ENCODE measurements around the gene SKIC8.

The SKIC8 gene

GRCh38 chr15:78274994-78275393 lies 24.4 kb downstream of the SKIC8 start:
- CTCF ChIA-PET, result interaction anchor here (2.2 kb wide), 1 partner anchor 10 kb away, joined by 8 read pairs; no protein-coding TSS in a partner anchor
- POLR2A ChIA-PET, result no interaction called here
- no peak for DNase-seq (ENCODE audit: extremely low spot score)
- TF ChIP-seq, protein P1, sequence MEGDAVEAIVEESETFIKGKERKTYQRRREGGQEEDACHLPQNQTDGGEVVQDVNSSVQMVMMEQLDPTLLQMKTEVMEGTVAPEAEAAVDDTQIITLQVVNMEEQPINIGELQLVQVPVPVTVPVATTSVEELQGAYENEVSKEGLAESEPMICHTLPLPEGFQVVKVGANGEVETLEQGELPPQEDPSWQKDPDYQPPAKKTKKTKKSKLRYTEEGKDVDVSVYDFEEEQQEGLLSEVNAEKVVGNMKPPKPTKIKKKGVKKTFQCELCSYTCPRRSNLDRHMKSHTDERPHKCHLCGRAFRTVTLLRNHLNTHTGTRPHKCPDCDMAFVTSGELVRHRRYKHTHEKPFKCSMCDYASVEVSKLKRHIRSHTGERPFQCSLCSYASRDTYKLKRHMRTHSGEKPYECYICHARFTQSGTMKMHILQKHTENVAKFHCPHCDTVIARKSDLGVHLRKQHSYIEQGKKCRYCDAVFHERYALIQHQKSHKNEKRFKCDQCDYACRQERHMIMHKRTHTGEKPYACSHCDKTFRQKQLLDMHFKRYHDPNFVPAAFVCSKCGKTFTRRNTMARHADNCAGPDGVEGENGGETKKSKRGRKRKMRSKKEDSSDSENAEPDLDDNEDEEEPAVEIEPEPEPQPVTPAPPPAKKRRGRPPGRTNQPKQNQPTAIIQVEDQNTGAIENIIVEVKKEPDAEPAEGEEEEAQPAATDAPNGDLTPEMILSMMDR (IDR thresholded peaks at IDR 0.05; ENCODE audit: control extremely low read depth, extremely low read depth, low read depth, missing control alignments), result no peak

- POLR2A ChIA-PET, result no interaction called here
- TF ChIP-seq, protein P1 (IDR thresholded peaks at IDR 0.05; ENCODE audit: control extremely low read depth, extremely low read depth, low read depth, missing control alignments), result no peak
- DNase-seq (ENCODE audit: extremely low spot score), result no peak
- CTCF ChIA-PET, result interaction anchor here (1.3 to 1.4 kb wide), 2 partner anchors 10 to 13 kb away, joined by 3 to 5 read pairs; no protein-coding TSS in a partner anchor
Measured at GRCh38 chr15:78272776-78273175, 26.6 kb downstream of the SKIC8 start.

- ChIA-PET POLR2A (interaction anchor here (0.6 to 1.1 kb wide), 2 partner anchors 12 to 27 kb away, joined by 3 read pairs; partner anchors contain the start of gene SKIC8), CTCF (interaction anchor here (1.4 kb wide), 1 partner anchor 14 kb away, joined by 5 read pairs; no protein-coding TSS in a partner anchor)
- TF ChIP-seq, protein P1 (IDR thresholded peaks at IDR 0.05; ENCODE audit: control extremely low read depth, extremely low read depth, low read depth, missing control alignments), result no peak
- no peak for DNase-seq (ENCODE audit: extremely low spot score)
Measured at GRCh38 chr15:78272316-78272715, 27.1 kb downstream of the SKIC8 start.

GRCh38 chr15:78266806-78267205 lies 32.6 kb downstream of the SKIC8 start:
- ChIA-PET CTCF (interaction anchor here (1.2 to 1.8 kb wide), 5 partner anchors 17 to 154 kb away, joined by 3 to 4 read pairs (median 3); no protein-coding TSS in a partner anchor), POLR2A (interaction anchor here (2.6 kb wide), 1 partner anchor 136 kb away, joined by 7 read pairs; the partner anchor contains the start of gene CIB2)
- DNase-seq (ENCODE audit: extremely low spot score), result no peak
- TF ChIP-seq, protein P1 (IDR thresholded peaks at IDR 0.05; ENCODE audit: control extremely low read depth, extremely low read depth, low read depth, missing control alignments), result no peak

DNA sequence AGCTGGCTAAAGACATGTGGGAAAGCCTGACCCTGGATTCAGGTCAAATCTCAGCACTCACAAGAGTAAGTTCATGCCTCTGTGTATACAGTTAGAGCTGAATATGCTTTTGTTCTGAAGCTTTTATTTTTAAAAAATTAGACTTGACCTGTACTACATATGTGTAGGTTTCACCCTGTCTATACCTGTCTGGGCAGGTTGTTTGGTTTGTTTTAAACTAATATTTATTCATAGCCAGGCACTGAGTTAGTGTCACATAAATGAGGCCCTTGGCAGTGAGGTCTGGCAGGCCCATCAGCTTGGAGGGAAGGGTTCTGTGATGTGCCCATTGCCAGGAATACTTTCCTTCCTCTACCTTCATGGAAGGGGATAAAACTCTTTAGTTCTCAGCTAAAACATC lies 33.2 kb downstream of the SKIC8 start:
- TF ChIP-seq, protein P1 (IDR thresholded peaks at IDR 0.05; ENCODE audit: control extremely low read depth, extremely low read depth, low read depth, missing control alignments), result no peak
- CTCF ChIA-PET, result interaction anchor here (0.7 to 1.8 kb wide), 13 partner anchors 8 to 307 kb away, joined by 3 to 8 read pairs (median 3); no protein-coding TSS in a partner anchor
- POLR2A ChIA-PET, result interaction anchor here (0.6 to 2.6 kb wide), 2 partner anchors 135 to 246 kb away, joined by 3 to 7 read pairs; partner anchors contain the start of gene CIB2
- DNase-seq (ENCODE audit: extremely low spot score), result no peak

DNA sequence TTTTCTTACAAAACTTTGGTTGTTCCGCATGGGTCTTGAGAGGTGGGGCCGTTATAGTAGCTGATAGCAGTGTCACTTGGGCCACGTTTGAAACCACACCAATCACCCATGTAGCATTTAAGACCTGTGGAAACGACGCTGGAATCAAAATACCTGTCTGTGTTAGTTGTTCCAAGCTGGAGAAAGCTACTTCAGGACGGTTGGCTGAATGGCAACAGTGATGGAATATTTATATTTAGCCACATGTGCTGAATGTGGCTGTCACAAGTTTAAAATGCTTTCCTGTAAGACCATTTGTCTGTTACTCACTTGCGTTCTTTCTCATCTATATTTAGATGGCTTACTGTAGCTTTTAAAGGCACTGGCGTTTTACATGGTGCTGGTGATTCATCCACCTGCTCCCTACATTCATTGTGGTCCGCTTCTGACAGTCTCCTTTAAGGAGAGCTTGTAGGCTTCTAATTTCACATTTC lies 33.6 kb downstream of the SKIC8 start:
- POLR2A ChIA-PET, result interaction anchor here (0.6 to 2.6 kb wide), 2 partner anchors 135 to 246 kb away, joined by 3 to 7 read pairs; partner anchors contain the start of gene CIB2
- CTCF ChIA-PET, result interaction anchor here (0.7 to 1.8 kb wide), 15 partner anchors 8 to 307 kb away, joined by 3 to 8 read pairs (median 3); partner anchors contain the start of gene SKIC8
- TF ChIP-seq, protein P1 (IDR thresholded peaks at IDR 0.05; ENCODE audit: control extremely low read depth, extremely low read depth, low read depth, missing control alignments), result no peak

More for the DNA sequence above, 33.6 kb downstream of the SKIC8 start:
- DNase-seq (ENCODE audit: extremely low spot score), result no peak
